Stimulated activated naive B cell treated with anti-CD40 and anti-IgM and Interleukin-4, amounts not matched to agents 10 μg/mL and 1 μg/mL and 100 μg/mL, for 72 hours (primary cell): ENCODE measurements around the gene ANKDD1B.
A peak's percentile ranks its signal among the peaks of the same experiment; 100 is the strongest.

Source experiments
- ATAC-seq, 2 donors: fragments of 150-1000 bp; cut with Tn5 transposase; replicated peaks; 2 replicates each; pipeline ENCODE4 v1.10.0; 2021; ENCODE audit warnings: moderate library complexity in 1 of 2
- DNase-seq: peaks from one replicate; pipeline ENCODE4 v3.0.0; 2021
- H3K27ac Mint-ChIP-seq: one replicate; pipeline ENCODE4 v1.8.0; 2022; ENCODE audit warnings: mild to moderate bottlenecking, mixed read lengths
- H3K27me3 Mint-ChIP-seq, 2 donors: one replicate each; pipeline ENCODE4 v1.8.0; 2022; ENCODE audit warnings: mixed read lengths in 2 of 2
- H3K36me3 Mint-ChIP-seq, 2 donors: one replicate each; pipeline ENCODE4 v1.8.0; 2022; ENCODE audit warnings: mixed read lengths in 2 of 2, mild to moderate bottlenecking in 1 of 2
- H3K4me1 Mint-ChIP-seq, 2 donors: one replicate each; pipeline ENCODE4 v1.8.0; 2022; ENCODE audit warnings: mixed read lengths in 2 of 2, mild to moderate bottlenecking in 1 of 2
- H3K4me3 Mint-ChIP-seq, 2 donors: one replicate each; pipeline ENCODE4 v1.8.0; 2022; ENCODE audit warnings: mild to moderate bottlenecking in 2 of 2, mixed read lengths in 2 of 2, moderate library complexity in 1 of 2
- H3K9me3 Mint-ChIP-seq, 2 donors: one replicate each; pipeline ENCODE4 v1.8.0; 2022; ENCODE audit warnings: mixed read lengths in 2 of 2, mild to moderate bottlenecking in 1 of 2

ANKDD1B gene

DNA sequence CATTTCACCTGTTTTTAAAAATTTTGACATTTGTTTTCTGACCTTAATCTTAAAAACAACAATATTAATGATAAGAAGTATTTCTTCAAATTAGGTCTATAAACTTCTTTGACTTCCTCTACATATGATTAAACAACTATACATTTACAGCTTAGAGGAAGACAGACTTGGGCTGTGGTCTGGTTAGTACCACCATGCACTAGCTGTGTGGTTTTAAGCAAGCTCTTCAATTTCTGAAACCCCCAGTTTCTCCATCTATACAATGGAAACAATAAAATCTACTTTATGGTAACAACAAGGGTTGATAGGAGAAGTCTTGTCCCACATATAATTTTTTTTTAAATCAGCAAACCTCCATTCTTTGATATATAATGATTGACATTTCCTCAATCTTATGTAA is 15.7 kb downstream of the ANKDD1B start:
- ATAC-seq (no peak), DNase-seq (no peak)
- Mint-ChIP-seq H3K27me3 (no peaks in the 10 kb centered on the region), H3K27ac (no peak overlapping the region), H3K4me1 (peaks cover 0 to 2% of the 10 kb centered on the region in 2 donors), H3K4me3 (no peak overlapping the region), H3K9me3 (no peaks in the 10 kb centered on the region), H3K36me3 (no peaks in the 10 kb centered on the region)

DNA sequence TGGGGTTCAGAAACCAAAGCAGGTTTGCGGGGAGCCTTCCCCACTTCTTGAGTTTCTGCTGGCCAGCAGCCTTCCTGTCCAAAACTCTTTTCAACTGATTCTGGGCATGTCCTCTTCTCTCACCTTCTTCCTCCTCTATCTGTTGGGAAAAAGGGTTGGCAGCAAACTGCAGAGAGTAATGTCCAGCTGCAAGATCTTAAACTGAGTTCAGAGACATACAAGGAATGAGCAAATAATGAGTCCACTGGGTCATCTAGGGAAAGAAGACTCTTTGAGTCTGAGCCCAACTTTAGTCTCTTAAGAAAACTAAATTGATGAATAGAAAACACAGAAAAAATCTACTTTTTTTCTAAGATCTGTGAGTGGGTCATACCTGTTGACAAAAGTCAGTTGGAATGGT is 16.5 kb downstream of the ANKDD1B start:
- Mint-ChIP-seq H3K27ac (no peak overlapping the region), H3K9me3 (peaks cover 0 to 1% of the 10 kb centered on the region in 2 donors), H3K4me1 (peaks cover 0 to 2% of the 10 kb centered on the region in 2 donors), H3K27me3 (no peaks in the 10 kb centered on the region), H3K36me3 (no peaks in the 10 kb centered on the region), H3K4me3 (no peak overlapping the region)
- ATAC-seq: no peak
- DNase-seq: no peak

DNA sequence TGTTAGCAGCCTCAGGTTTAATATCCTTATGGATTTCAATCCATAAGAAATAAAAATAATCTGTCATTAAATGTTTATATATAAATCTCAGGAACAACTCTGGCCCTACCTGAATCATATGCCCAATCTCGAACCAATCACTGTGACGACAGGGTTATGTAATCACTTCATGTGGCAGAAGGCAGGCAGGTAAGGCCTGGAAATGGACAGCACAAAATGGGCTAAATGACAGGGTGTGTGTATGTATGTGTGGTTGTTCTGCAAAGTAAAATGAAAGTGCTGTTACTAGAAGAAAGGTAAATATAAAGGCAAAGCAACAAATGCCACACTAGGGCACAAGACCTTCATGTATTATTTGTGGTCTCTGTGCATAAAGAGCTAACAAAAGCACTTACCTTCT is 19.6 kb downstream of the ANKDD1B start:
- Mint-ChIP-seq H3K9me3 (peaks cover 1 to 10% of the 10 kb centered on the region in 2 donors), H3K4me1 (peaks cover 0 to 2% of the 10 kb centered on the region in 2 donors), H3K27ac (no peak overlapping the region), H3K36me3 (no peaks in the 10 kb centered on the region), H3K27me3 (no peaks in the 10 kb centered on the region), H3K4me3 (no peak overlapping the region)
- DNase-seq (no peak), ATAC-seq (no peak)

DNA sequence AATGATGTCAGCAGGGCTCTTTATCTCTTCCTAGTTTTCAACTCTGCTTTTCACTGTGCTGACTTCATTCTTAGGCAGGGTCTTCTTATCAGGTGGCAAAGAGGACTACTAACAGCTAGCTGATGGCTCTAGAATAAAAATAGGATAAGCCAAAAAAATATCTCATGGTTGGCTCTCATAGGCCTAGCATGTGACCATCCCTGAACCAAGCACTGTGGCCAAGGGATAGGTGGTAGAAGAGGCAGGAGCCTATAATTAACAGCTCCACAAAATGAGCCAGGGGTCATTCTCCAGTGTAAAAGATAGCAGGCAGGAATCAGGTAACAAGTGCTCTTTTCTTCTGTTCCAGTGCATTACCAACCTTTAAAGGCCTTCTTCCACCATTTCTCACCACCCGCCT is 21.1 kb downstream of the ANKDD1B start:
- peaks cover 0 to 3% of the 10 kb centered on the region in 2 donors for H3K36me3 Mint-ChIP-seq
- ATAC-seq: no peak
- H3K9me3 Mint-ChIP-seq: peaks cover 1 to 10% of the 10 kb centered on the region in 2 donors
- peaks cover 0 to 9% of the 10 kb centered on the region in 2 donors for H3K27me3 Mint-ChIP-seq
- H3K27ac Mint-ChIP-seq: no peak overlapping the region
- H3K4me3 Mint-ChIP-seq: no peak overlapping the region
- peaks cover 0 to 2% of the 10 kb centered on the region in 2 donors for H3K4me1 Mint-ChIP-seq
- no peak for DNase-seq

DNA sequence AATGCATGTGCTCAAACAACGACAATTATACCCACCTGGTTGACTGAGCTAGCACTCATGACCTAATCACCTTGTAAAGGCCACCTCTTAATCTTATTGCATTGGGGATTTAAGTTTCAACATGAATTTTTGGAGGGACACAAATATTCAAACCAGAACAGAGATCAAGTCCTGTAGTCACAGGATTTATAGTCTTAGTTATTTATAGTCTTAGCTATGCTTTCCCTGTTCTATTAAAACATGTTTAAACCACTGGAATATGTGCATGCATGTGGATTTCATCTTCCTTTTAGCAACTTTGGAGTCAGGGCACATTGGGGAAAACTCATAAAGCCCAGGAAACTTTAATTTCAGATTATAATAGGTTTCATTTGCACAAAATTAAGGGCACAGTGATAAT is 26.7 kb downstream of the ANKDD1B start:
- no peak for ATAC-seq
- H3K4me1 Mint-ChIP-seq: no peaks in the 10 kb centered on the region
- DNase-seq: no peak
- H3K27ac Mint-ChIP-seq: no peak overlapping the region
- H3K9me3 Mint-ChIP-seq: peaks cover 0 to 10% of the 10 kb centered on the region in 2 donors
- peaks cover 0 to 3% of the 10 kb centered on the region in 2 donors for H3K36me3 Mint-ChIP-seq
- H3K27me3 Mint-ChIP-seq: peaks cover 0 to 9% of the 10 kb centered on the region in 2 donors
- no peak overlapping the region for H3K4me3 Mint-ChIP-seq

DNA sequence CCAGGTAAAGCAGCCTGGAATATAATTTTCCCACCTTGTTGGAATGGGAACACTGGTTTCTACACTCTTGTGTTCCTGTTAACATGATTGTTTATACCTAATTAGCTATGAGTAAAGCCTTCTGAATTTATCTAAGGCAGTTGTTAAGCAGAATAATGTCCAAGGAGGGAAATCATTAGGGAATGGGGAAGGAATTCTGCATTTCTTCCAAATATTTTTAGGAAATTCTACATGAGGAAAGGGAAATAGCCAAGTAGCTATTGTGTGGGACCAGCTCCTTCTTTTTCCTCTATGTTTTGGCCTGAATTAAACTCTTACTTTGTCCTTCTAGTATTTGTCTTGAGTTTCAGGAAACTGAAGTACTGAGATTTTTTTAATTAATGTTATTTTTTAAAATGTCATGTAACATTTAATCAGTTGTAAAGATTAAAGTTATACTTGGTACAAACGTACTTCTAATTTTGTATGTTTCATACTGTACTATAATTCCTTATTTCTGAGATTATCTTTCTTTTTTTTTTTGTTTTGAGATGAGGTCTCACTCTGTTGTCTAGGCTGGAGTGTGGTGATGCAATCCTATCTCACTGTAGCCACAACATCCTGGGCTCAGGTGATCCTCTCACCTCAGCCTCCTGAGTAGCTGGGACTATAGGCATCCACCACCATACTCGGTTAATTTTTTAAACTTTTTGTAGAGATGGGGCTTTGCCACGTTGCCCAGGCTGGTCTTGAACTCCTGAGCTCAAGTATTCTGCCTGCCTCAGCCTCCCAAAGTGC is 28.5 kb downstream of the ANKDD1B start:
- Mint-ChIP-seq H3K36me3 (peaks cover 0 to 3% of the 10 kb centered on the region in 2 donors), H3K4me3 (no peak overlapping the region), H3K27ac (no peak overlapping the region), H3K9me3 (no peaks in the 10 kb centered on the region), H3K27me3 (peaks cover 0 to 9% of the 10 kb centered on the region in 2 donors), H3K4me1 (no peaks in the 10 kb centered on the region)
- ATAC-seq (no peak), DNase-seq (no peak)

DNA sequence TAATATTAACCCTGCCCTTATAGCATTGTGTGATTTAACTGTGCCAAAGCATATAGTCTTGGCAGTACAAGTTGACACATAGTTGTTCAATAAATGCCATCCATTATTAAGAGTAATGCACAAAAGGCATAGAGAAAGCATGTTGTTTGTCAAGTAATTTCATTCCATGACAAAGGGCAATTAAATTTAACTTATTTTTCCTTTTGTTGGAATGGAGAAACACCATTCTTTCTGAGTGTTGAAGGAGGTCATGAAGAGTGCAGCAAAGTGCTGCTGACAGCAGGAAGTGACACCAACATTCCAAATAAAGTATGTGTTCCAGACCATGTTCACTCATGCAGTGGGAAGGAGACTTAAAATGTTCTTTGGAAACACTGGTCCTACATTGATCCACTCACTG is 29.1 kb downstream of the ANKDD1B start:
- Mint-ChIP-seq H3K36me3 (peaks cover 0 to 3% of the 10 kb centered on the region in 2 donors), H3K27me3 (peaks cover 0 to 9% of the 10 kb centered on the region in 2 donors), H3K27ac (no peak overlapping the region), H3K9me3 (no peaks in the 10 kb centered on the region), H3K4me3 (no peak overlapping the region), H3K4me1 (no peaks in the 10 kb centered on the region)
- DNase-seq: no peak
- ATAC-seq: no peak

DNA sequence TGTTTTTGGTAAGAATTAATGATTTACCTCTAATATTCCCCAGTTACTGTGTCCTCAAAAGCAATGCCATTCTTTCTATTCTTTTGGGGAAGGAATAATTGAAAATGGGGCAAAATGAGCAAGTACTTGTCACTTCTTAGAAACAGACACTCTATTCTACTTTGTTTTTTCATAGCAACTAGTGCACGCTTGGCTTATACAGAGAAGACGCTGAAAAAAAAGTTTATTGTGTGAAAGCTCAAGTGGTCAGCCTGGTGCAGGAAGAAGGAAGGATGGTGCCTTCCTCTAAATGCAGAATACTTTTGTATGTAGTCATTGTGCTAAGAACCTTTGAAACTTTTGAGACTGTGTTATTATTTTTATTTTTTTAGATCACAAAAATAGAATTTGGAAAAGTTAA is 29.6 kb downstream of the ANKDD1B start:
- no peak for ATAC-seq
- no peak overlapping the region for H3K4me3 Mint-ChIP-seq

DNA sequence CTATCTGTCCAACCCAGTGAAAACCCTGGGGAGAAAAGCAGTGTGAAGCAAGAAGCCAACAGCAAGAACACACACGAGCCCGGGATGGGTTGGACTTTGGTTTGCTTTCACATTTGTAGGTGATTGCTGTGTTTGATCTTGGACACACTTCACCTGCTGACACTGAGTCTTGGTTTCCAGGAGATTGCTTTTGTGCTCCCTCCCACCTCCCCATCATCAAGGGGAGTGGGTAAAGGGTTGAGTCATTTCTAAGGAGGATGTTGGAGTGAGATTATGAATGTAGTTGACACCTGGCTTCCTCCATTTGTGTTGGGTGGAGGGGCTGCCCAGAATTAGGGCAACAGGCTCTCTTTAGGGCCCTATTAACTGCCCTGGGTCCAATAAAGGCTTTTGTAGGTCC is 37.5 kb downstream of the ANKDD1B start:
- DNase-seq (no peak), ATAC-seq (peak; percentile 61 to 86)
- Mint-ChIP-seq H3K36me3 (peaks cover 0 to 2% of the 10 kb centered on the region in 2 donors), H3K9me3 (peaks cover 0 to 2% of the 10 kb centered on the region in 2 donors), H3K4me1 (peaks cover 4 to 7% of the 10 kb centered on the region in 2 donors), H3K27me3 (no peaks in the 10 kb centered on the region), H3K27ac (no peak overlapping the region), H3K4me3 (no peak overlapping the region)

More for the DNA sequence above, 29.6 kb downstream of the ANKDD1B start:
- Mint-ChIP-seq H3K9me3 (no peaks in the 10 kb centered on the region), H3K36me3 (peaks cover 0 to 3% of the 10 kb centered on the region in 2 donors), H3K27ac (no peak overlapping the region), H3K4me1 (no peaks in the 10 kb centered on the region), H3K27me3 (peaks cover 0 to 9% of the 10 kb centered on the region in 2 donors)
- no peak for DNase-seq

DNA sequence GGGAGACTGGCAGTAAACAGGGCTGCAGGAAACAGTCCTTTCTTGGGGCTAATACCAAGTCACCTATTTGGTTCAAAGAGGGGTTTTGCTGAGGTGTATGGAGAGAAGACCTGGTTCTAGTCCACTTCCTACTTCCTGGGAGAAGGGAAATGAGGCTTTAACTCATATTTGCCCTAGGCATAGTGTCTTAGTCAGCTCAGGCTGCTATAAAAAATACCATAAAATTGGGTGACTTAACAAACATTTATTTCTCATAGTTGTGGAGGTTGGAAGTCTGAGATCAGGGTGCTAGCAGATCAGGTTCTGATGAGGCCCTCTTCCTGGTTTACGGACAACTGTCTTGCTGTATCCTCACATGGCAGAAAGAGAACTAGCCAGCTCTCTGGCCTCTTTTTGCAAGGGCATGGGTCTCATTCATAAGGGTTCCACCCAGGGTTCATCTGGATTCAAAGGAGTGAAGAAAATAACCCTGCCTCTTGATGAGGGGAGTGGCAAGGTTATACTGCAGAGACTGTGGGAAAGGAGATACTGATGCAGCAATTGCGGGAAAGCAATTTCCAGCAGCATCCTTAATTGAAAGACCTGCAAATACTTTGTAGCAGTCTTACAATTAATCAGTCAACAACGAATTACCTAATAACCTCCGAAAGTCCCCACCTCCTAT is 40.5 kb downstream of the ANKDD1B start:
- no peak for DNase-seq
- peaks cover 0 to 4% of the 10 kb centered on the region in 2 donors for H3K9me3 Mint-ChIP-seq
- peaks cover 6 to 19% of the 10 kb centered on the region in 2 donors for H3K4me1 Mint-ChIP-seq
- peaks cover 5 to 19% of the 10 kb centered on the region in 2 donors for H3K27me3 Mint-ChIP-seq
- ATAC-seq: no peak
- H3K4me3 Mint-ChIP-seq: no peak overlapping the region
- H3K27ac Mint-ChIP-seq: no peak overlapping the region
- peaks cover 0 to 2% of the 10 kb centered on the region in 2 donors for H3K36me3 Mint-ChIP-seq

DNA sequence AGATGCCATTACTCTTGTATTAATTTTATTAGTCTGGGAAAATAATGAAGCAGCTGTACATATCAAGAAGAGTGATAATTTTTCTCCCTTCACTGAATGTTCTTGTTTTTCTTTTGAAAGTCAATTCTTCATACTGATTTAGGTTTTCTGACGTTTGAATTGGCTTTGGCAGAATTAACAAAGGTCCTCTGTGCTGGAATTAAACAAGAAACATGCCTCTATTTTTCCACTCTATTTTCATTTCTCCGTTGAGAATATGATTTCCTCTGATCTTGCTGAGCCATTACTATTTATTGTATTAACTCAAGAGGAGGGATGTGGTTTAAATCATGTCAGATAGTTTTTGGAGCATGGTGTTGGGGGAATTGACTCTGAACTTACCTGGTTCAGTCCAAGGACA is 42.3 kb downstream of the ANKDD1B start:
- H3K27me3 Mint-ChIP-seq: peaks cover 5 to 19% of the 10 kb centered on the region in 2 donors
- DNase-seq (no peak), ATAC-seq (no peak)
- no peak overlapping the region for H3K27ac Mint-ChIP-seq
- H3K4me3 Mint-ChIP-seq: no peak overlapping the region
- no peaks in the 10 kb centered on the region for H3K36me3 Mint-ChIP-seq
- peaks cover 0 to 2% of the 10 kb centered on the region in 2 donors for H3K9me3 Mint-ChIP-seq
- peaks cover 6 to 16% of the 10 kb centered on the region in 2 donors for H3K4me1 Mint-ChIP-seq

DNA sequence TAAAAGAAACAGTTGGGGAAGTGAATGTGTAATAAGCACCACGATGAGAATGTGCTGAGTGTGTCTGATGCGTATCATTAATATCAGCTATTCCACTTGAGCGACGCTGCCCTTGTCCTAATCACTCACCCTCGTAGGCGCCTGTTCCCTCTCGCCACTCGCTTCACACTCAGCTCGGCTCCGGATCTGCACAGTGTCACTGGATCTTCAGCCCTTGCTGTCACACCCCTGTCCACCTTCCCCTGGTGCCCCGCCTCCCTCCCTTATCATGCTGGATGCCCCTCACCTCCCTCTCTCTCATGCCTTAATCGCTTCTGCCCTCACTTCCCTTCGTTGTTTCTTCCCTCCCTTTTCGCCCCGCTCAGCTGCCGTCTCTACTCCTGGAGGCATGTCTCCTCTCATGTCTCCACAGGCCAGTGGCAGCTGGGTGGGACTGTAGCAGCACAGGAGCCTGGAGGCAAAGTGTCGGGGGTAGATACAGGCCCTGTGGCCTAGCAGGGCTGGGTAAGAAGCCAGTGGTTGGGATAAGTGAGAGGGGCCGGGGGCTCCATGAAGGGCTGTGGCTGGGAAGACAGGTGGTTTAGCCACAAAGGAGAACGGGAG is 43.5 kb downstream of the ANKDD1B start:
- H3K36me3 Mint-ChIP-seq: no peaks in the 10 kb centered on the region
- H3K4me1 Mint-ChIP-seq: peaks cover 3 to 11% of the 10 kb centered on the region in 2 donors
- ATAC-seq (no peak), DNase-seq (no peak)
- peaks cover 0 to 2% of the 10 kb centered on the region in 2 donors for H3K9me3 Mint-ChIP-seq
- H3K4me3 Mint-ChIP-seq: no peak overlapping the region
- H3K27me3 Mint-ChIP-seq: peaks cover 5 to 19% of the 10 kb centered on the region in 2 donors
- H3K27ac Mint-ChIP-seq: no peak overlapping the region

DNA sequence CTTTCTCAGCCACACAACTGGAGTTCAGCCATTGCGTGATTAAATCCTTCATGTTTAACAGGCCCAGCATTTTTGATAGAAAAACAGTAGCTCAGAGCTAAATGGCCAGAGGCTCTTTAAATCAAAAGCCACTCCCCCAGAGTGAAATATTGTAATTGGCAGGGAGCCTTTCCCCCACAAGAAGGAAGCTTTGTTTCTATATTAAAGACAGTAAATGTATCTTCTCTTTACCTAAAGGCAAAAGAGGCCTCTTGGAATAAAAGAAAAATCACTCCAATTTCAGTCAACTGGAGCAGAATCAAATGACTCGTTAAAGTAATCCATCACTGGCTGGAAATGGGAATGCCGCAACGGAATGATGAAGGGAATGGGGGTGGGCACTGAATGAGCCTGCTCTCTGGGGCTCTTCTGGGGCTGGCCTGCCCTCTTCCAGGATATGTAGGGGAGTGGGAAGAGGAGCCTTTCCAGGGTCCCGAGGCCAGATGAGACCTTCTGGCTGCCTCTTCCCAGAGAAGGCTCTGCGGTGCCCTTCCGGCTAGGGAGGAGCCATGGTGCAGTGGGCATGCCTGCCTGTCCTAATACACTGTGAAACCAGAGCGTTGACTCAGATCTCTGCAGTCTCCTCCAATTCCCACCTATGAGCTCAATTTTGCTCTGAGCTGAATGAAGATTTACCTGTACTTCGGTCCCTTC is 45.2 kb downstream of the ANKDD1B start:
- no peak overlapping the region for H3K27ac Mint-ChIP-seq
- ATAC-seq: peak in 1 of 2 donors; percentile 31
- H3K27me3 Mint-ChIP-seq: peaks cover 5 to 19% of the 10 kb centered on the region in 2 donors
- no peaks in the 10 kb centered on the region for H3K36me3 Mint-ChIP-seq
- peak overlapping the region; percentile 59 to 64 for H3K4me3 Mint-ChIP-seq
- peaks cover 3 to 11% of the 10 kb centered on the region in 2 donors for H3K4me1 Mint-ChIP-seq
- peaks cover 0 to 2% of the 10 kb centered on the region in 2 donors for H3K9me3 Mint-ChIP-seq
- DNase-seq: no peak

DNA sequence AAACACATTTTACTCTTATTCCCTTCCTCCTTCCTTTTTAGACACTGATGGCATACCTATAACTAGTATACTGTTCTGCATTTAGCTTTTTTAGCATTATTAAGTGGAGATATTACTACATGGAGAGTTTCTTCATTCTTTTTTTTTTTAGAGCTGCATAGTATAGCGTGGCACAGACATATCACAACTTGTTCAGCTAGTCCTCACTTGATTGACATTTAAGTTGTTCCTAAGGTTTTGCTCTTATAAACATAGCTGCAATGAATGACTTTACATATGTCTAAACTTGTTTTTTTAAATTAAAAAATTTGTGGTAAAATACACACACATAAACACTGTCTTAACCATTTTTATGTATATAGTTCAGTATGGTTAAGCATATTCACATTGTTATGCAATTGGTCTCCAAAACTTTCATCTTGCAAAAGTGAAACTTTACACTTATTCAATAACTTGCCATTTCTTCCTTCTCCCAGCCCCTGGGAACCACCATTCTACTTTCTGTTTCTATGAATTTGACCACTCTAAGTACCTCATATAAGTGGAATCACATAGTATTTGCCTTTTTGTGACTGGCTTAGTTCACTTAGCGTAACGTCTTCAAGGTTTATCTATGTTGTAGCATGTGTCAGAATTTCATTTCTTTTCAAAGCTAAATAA is 48.7 kb downstream of the ANKDD1B start:
- Mint-ChIP-seq H3K4me1 (peaks cover 3 to 8% of the 10 kb centered on the region in 2 donors), H3K9me3 (no peaks in the 10 kb centered on the region), H3K36me3 (no peaks in the 10 kb centered on the region), H3K27me3 (peaks cover 2 to 9% of the 10 kb centered on the region in 2 donors), H3K4me3 (no peak overlapping the region), H3K27ac (no peak overlapping the region)
- DNase-seq (no peak), ATAC-seq (no peak)
